GM12878 (cell line): Measurements from ENCODE around the gene AOPEP. TPM values are rescaled to one million over a fixed set of nuclear protein-coding genes. Genes with fewer than 3 reads are reported as not detected.

Experiments used
- ATAC-seq: fragments of 200-7000 bp; cut with Tn5 transposase; 3 replicates; pipeline ENCODE4 v1.9.1; 2020; ENCODE audit warnings: mild to moderate bottlenecking, moderate library complexity
- BruUV-seq: library from RNA; stranded (reverse); fragments of 400-500 nt; replicated peaks from 2 replicates; lab custom pipeline; 2021; lab: Mats Ljungman, UMichigan
- CTCF ChIA-PET: fragments of 300-600 bp; sonication (Branson Sonifier 250); formaldehyde crosslinking; extraction: SDS; loops from one replicate; lab custom pipeline; 2021; ENCODE audit warnings: inconsistent platforms; lab: Yijun Ruan, JAX
- POLR2A ChIA-PET: fragments of 350-600 bp; formaldehyde crosslinking; extraction: SDS; loops from one replicate; lab custom pipeline; 2021; ENCODE audit warnings: inconsistent platforms; lab: Charles Lee
- RAD21 ChIA-PET: fragments of 300-600 bp; sonication (Branson Sonifier 250); formaldehyde crosslinking; loops from one replicate; lab custom pipeline; 2023; ENCODE audit warnings: antibody characterized with exemption; ENCODE audit not compliant: unreplicated experiment; lab: Charles Lee
- SMC1A ChIA-PET: fragments of 300-600 bp; sonication (Branson Sonifier 250); formaldehyde crosslinking; loops from one replicate; lab custom pipeline; 2023; ENCODE audit not compliant: unreplicated experiment, uncharacterized antibody; lab: Charles Lee
- DNase-seq: peaks from one replicate; pipeline ENCODE4 v3.0.0-alpha.2; 2011; ENCODE audit warnings: low read depth, low spot score
- FAIRE-seq: peaks from 3 replicates; lab custom pipeline; 2011; peaks lifted over from hg19 to GRCh38; lab: Jason Lieb, UNC
- H2AFZ ChIP-seq: 2 replicates; pipeline ENCODE4 v1.6.0; 2011; ENCODE audit warnings: low read depth, low read length, control low read depth; ENCODE audit not compliant: control insufficient read depth
- H3K27ac ChIP-seq: 2 replicates; pipeline ENCODE4 v1.5.1; 2011; ENCODE audit warnings: control low read depth; ENCODE audit not compliant: control insufficient read depth, insufficient read depth
- H3K27me3 ChIP-seq, 2 experiments: replicated peaks in 1 of 2; 2 replicates each; pipeline versions ENCODE4 v1.6.0 to v1.6.1; 2011; ENCODE audit warnings: low read length in 1 of 2; ENCODE audit not compliant: control insufficient read depth in 2 of 2, insufficient read depth in 2 of 2
- H3K36me3 ChIP-seq, 2 experiments: 2 replicates each; pipeline ENCODE4 v1.5.1; 2011; ENCODE audit warnings: low read length in 1 of 2; ENCODE audit not compliant: control insufficient read depth in 2 of 2, insufficient read depth in 2 of 2
- H3K4me1 ChIP-seq: 2 replicates; pipeline ENCODE4 v1.6.1; 2011; ENCODE audit warnings: mild to moderate bottlenecking, low read length, moderate library complexity, mixed read lengths; ENCODE audit not compliant: control insufficient read depth, insufficient read depth
- H3K4me2 ChIP-seq: 2 replicates; pipeline ENCODE4 v1.6.0; 2011; ENCODE audit warnings: control low read depth; ENCODE audit not compliant: control insufficient read depth, insufficient read depth
- H3K4me3 ChIP-seq: fragments of 200-600 bp; sonication (generic); 2 replicates; pipeline ENCODE4 v1.5.1; 2016
- H3K79me2 ChIP-seq: 2 replicates; pipeline ENCODE4 v1.6.0; 2011; ENCODE audit warnings: low read length; ENCODE audit not compliant: control insufficient read depth, insufficient read depth
- H3K9ac ChIP-seq: 2 replicates; pipeline ENCODE4 v1.8.0; 2011; ENCODE audit warnings: low read length, control low read depth, mixed read lengths; ENCODE audit not compliant: control insufficient read depth, insufficient read depth
- H3K9me3 ChIP-seq: replicated peaks from 3 replicates; pipeline ENCODE4 v1.5.1; 2011; ENCODE audit warnings: mild to moderate bottlenecking, low read length; ENCODE audit not compliant: control insufficient read depth, insufficient read depth
- H4K20me1 ChIP-seq: 2 replicates; pipeline ENCODE4 v1.6.0; 2011; ENCODE audit not compliant: control insufficient read depth, insufficient read depth
- EGR1 ChIP-seq, 2 experiments: IDR thresholded peaks; 1 replicate in 1 of 2; 2 replicates in 1 of 2; pipeline ENCODE4 v1.6.1; 2011 to 2012; ENCODE audit warnings: low read depth in 2 of 2, low read length in 2 of 2, borderline replicate concordance in 1 of 2, mild to moderate bottlenecking in 1 of 2, moderate library complexity in 1 of 2
- ESRRA ChIP-seq: IDR thresholded peaks from 2 replicates; pipeline ENCODE4 v1.6.1; 2012; ENCODE audit warnings: mild to moderate bottlenecking, low read length, improper control_type of control experiment
- NR2C2 ChIP-seq: IDR thresholded peaks from 2 replicates; pipeline ENCODE4 v1.6.1; 2011; ENCODE audit warnings: borderline replicate concordance, low read depth; ENCODE audit not compliant: control insufficient read depth, insufficient read length
- SREBF2 ChIP-seq: IDR thresholded peaks from 2 replicates; pipeline ENCODE4 v1.6.1; 2012; ENCODE audit warnings: mild to moderate bottlenecking, low read length
- STAT1 ChIP-seq: fragments of 450-650 bp; conservative IDR thresholded peaks from 2 replicates; pipeline ENCODE4 v1.6.1; 2014; ENCODE audit warnings: antibody characterized with exemption, mild to moderate bottlenecking
- TARDBP ChIP-seq: IDR thresholded peaks from 2 replicates; pipeline ENCODE4 v1.6.1; 2016; ENCODE audit warnings: borderline replicate concordance
- ZNF384 ChIP-seq: IDR thresholded peaks from 2 replicates; pipeline ENCODE4 v1.6.1; 2012; ENCODE audit warnings: low read depth, mild to moderate bottlenecking, low read length, improper control_type of control experiment, borderline replicate concordance
- WGBS: methylation state at CpG from one replicate; pipeline ENCODE4 v1.1.6; 2016; ENCODE audit warnings: low lambda C conversion rate; ENCODE audit not compliant: insufficient replicate concordance, insufficient coverage; ENCODE audit errors: missing lambda C conversion rate; 5-methylcytosine and 5-hydroxymethylcytosine counted together
- in situ Hi-C: fragments of 300-500 bp; cut with MboI; formaldehyde crosslinking; loops from 9 replicates; pipeline ENCODE4 v1.14.3; 2018; ENCODE audit warnings: mixed read lengths
- intact Hi-C: fragments of 100-400 bp; cut with micrococcal nuclease; formaldehyde crosslinking; loops from one replicate; pipeline ENCODE4 v1.14.2; 2022; ENCODE audit not compliant: unreplicated experiment
- polyA plus RNA-seq, 11 experiments: library from polyadenylated mRNA; depleted of rRNA in 4 of 11; unstranded in 6 of 11; stranded (reverse) in 5 of 11; fragments of >200 nt; fragmentation: Nextera tagmentation in 4 of 11; fragmentation: Illumina TruSeq in 1 of 11; extraction: Ambion mirVana in 4 of 11; extraction: Trizol in 1 of 11; gene quantifications; 1 replicate in 1 of 11; 2 replicates in 10 of 11; pipeline versions ENCODE4 v1.2.1 to v1.2.3, GENCODE V29; 2011 to 2016; ENCODE audit warnings: inconsistent platforms in 2 of 11, missing spikeins in 2 of 11, low read depth in 1 of 11
- total RNA-seq, 4 experiments: library from RNA; depleted of rRNA in 3 of 4; stranded (reverse); fragments of >200 nt in 3 of 4; fragmentation: Illumina TruSeq in 1 of 4; extraction: Trizol in 1 of 4; gene quantifications; 2 replicates each; pipeline versions ENCODE4 v1.2.1 to v1.2.3, GENCODE V29; 2013 to 2021
- TF ChIP-seq, protein P1 (sequence below): fragments of 450-650 bp; formaldehyde crosslinking; IDR thresholded peaks from 2 replicates; pipeline ENCODE4 v1.5.0; 2022; ENCODE audit warnings: mild to moderate bottlenecking, missing genetic modification characterization
- TF ChIP-seq, protein P2 (sequence below): fragments of 450-650 bp; IDR thresholded peaks from 2 replicates; pipeline ENCODE4 v1.6.1; 2017; ENCODE audit warnings: low read depth, mild to moderate bottlenecking, moderate library complexity
- TF ChIP-seq, protein P3 (sequence below): IDR thresholded peaks from 2 replicates; pipeline ENCODE4 v1.6.1; 2012; ENCODE audit warnings: low read depth, low read length, improper control_type of control experiment
- TF ChIP-seq, protein P4 (sequence below): fragments of 150-350 bp; IDR thresholded peaks from 2 replicates; pipeline ENCODE4 v1.6.1; 2016; ENCODE audit warnings: low read depth, low read length

AOPEP gene
- total and polyA plus RNA-seq, 10 of the 15 experiments (the other 5 are each of a cell fraction or from before 2014, with no cell fraction given) = 2.3 to 16.9 (median 10.1) TPM

DNA sequence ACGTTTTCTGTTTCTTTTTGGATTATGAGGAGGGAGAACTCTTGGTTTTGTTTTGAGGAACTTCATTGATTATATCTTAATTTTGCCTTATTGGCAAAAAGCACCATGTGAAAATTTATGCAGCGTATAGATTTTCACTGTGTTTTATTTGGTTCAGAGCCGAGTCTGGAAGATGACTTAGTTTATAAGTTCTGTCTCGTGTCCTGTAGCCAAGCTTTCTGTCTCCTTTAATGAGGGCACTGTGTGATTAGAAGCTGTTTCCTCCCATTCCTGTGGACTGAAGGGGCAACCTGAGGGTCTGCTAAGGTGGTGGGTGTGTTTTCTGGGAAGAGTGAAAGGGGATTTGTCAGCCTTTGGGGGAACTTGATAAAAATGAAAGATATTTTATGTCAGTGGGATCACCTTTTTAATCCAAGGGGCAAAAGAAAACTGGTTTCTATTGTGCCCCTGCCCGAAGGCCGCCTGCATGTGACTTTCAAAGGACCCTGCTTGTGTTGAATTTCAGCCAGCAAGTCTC, 328.9 kb downstream of the AOPEP start (continued):
- TF ChIP-seq, protein P1, sequence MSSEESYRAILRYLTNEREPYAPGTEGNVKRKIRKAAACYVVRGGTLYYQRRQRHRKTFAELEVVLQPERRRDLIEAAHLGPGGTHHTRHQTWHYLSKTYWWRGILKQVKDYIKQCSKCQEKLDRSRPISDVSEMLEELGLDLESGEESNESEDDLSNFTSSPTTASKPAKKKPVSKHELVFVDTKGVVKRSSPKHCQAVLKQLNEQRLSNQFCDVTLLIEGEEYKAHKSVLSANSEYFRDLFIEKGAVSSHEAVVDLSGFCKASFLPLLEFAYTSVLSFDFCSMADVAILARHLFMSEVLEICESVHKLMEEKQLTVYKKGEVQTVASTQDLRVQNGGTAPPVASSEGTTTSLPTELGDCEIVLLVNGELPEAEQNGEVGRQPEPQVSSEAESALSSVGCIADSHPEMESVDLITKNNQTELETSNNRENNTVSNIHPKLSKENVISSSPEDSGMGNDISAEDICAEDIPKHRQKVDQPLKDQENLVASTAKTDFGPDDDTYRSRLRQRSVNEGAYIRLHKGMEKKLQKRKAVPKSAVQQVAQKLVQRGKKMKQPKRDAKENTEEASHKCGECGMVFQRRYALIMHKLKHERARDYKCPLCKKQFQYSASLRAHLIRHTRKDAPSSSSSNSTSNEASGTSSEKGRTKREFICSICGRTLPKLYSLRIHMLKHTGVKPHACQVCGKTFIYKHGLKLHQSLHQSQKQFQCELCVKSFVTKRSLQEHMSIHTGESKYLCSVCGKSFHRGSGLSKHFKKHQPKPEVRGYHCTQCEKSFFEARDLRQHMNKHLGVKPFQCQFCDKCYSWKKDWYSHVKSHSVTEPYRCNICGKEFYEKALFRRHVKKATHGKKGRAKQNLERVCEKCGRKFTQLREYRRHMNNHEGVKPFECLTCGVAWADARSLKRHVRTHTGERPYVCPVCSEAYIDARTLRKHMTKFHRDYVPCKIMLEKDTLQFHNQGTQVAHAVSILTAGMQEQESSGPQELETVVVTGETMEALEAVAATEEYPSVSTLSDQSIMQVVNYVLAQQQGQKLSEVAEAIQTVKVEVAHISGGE (CRISPR knock-in tag) = no peak

DNA sequence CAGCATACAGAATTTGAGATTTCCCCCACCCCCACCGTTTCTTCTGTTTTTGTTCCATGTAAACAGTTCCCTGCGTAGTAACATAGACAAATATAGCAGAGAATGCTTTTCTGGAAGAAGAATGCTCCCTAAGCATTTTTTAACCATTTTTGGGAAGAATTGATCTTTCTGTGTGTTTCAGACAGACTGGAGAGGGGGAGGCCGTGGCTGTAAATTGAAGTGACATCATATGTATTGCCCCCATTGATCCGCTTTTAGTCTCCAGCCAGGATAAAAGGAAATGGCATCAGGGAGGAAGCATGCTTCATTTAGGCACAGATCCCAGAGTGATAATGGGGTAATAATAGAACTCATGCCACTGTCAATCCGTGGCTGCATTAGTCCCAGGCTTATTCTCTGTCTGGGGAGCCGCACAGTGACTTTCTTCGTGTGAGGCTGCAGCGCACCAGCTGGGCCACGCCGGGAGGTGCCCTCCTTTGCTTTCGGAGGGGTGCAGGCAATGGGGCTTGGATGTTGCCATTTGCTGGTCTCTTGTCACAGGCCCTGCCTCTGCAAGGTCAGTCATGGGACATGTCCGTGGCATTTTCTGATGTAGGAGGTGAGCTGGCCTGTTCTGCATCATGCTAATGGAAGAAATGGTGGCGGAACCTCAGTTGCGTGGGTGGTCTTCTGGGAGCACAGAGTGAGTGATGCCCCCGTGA, 329.5 kb downstream of the AOPEP start:
- H3K4me1 ChIP-seq = no peaks in the 10 kb centered on the region
- RAD21 ChIA-PET = interaction anchor here (1.0 kb wide), 1 partner anchor 72 kb away, joined by 3 read pairs; no protein-coding TSS in a partner anchor
- no TSS peak for BruUV-seq
- H3K27me3 ChIP-seq = no peaks in the 10 kb centered on the region
- ATAC-seq (no peak), FAIRE-seq (no peak), DNase-seq (no peak)
- WGBS = 85% methylated on average over 15 of the region's 15 CpGs
- H3K4me3 ChIP-seq = no peak overlapping the region
- no peaks in the 10 kb centered on the region for H4K20me1 ChIP-seq
- no peaks in the 10 kb centered on the region for H3K79me2 ChIP-seq
- peaks cover 0 to 4% of the 10 kb centered on the region in 2 experiments; a peak in 1 of 4 replicates for H3K36me3 ChIP-seq
- POLR2A ChIA-PET = no interaction called here
- no peak overlapping the region for H3K4me2 ChIP-seq
- no peak overlapping the region for H3K9ac ChIP-seq
- H3K9me3 ChIP-seq = no peaks in the 10 kb centered on the region
- intact Hi-C loops = no loop called here
- no peak overlapping the region for H3K27ac ChIP-seq
- CTCF ChIA-PET = interaction anchor here (0.9 to 1.0 kb wide), 2 partner anchors 112 to 273 kb away, joined by 3 to 4 read pairs; no protein-coding TSS in a partner anchor
- in situ Hi-C loops = no loop called here
- SMC1A ChIA-PET = no interaction called here
- H2AFZ ChIP-seq = no peak overlapping the region
- TF ChIP-seq ESRRA = no peak
- TF ChIP-seq NR2C2 = no peak
- TF ChIP-seq TARDBP = no peak
- TF ChIP-seq, protein P2, sequence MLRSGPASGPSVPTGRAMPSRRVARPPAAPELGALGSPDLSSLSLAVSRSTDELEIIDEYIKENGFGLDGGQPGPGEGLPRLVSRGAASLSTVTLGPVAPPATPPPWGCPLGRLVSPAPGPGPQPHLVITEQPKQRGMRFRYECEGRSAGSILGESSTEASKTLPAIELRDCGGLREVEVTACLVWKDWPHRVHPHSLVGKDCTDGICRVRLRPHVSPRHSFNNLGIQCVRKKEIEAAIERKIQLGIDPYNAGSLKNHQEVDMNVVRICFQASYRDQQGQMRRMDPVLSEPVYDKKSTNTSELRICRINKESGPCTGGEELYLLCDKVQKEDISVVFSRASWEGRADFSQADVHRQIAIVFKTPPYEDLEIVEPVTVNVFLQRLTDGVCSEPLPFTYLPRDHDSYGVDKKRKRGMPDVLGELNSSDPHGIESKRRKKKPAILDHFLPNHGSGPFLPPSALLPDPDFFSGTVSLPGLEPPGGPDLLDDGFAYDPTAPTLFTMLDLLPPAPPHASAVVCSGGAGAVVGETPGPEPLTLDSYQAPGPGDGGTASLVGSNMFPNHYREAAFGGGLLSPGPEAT = no peak
- TF ChIP-seq, protein P3, sequence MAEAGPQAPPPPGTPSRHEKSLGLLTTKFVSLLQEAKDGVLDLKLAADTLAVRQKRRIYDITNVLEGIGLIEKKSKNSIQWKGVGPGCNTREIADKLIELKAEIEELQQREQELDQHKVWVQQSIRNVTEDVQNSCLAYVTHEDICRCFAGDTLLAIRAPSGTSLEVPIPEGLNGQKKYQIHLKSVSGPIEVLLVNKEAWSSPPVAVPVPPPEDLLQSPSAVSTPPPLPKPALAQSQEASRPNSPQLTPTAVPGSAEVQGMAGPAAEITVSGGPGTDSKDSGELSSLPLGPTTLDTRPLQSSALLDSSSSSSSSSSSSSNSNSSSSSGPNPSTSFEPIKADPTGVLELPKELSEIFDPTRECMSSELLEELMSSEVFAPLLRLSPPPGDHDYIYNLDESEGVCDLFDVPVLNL = no peak
- TF ChIP-seq, protein P4, sequence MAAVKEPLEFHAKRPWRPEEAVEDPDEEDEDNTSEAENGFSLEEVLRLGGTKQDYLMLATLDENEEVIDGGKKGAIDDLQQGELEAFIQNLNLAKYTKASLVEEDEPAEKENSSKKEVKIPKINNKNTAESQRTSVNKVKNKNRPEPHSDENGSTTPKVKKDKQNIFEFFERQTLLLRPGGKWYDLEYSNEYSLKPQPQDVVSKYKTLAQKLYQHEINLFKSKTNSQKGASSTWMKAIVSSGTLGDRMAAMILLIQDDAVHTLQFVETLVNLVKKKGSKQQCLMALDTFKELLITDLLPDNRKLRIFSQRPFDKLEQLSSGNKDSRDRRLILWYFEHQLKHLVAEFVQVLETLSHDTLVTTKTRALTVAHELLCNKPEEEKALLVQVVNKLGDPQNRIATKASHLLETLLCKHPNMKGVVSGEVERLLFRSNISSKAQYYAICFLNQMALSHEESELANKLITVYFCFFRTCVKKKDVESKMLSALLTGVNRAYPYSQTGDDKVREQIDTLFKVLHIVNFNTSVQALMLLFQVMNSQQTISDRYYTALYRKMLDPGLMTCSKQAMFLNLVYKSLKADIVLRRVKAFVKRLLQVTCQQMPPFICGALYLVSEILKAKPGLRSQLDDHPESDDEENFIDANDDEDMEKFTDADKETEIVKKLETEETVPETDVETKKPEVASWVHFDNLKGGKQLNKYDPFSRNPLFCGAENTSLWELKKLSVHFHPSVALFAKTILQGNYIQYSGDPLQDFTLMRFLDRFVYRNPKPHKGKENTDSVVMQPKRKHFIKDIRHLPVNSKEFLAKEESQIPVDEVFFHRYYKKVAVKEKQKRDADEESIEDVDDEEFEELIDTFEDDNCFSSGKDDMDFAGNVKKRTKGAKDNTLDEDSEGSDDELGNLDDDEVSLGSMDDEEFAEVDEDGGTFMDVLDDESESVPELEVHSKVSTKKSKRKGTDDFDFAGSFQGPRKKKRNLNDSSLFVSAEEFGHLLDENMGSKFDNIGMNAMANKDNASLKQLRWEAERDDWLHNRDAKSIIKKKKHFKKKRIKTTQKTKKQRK = no peak
- TF ChIP-seq EGR1 (IDR thresholded peaks at IDR 0.05; ENCODE audit: borderline replicate concordance in 1 of 2, low read depth in 2 of 2, low read length in 2 of 2) = no peak
- TF ChIP-seq ZNF384 = no peak
- TF ChIP-seq SREBF2 = no peak
- no peak for TF ChIP-seq STAT1
